ENCODE data around the gene ABCA8. TPM values are rescaled to one million over a fixed set of nuclear protein-coding genes. Genes with fewer than 3 reads are reported as not detected.

The ABCA8 gene
- total and polyA plus RNA-seq, 2 of the 8 experiments (the other 6 are each of a cell fraction or from before 2014, with no cell fraction given): not detected

GRCh38 chr17:68850749-68851510 lies 104.3 kb downstream of the ABCA8 start (continued):
- no peak for TF ChIP-seq TCF12 (IDR thresholded peaks at IDR 0.05; ENCODE audit: low read depth, low read length)
